Glomerular visceral epithelial cell (primary cell): ENCODE results near the gene CAPN9.
"Not testable (repeated sequence)": the region's sequence is repeated elsewhere in the genome, so short reads cannot be mapped to it uniquely, and the experiment has no call there.

Experiments
- DNase-seq: peaks from one replicate; pipeline ENCODE4 v3.0.0-alpha.2; 2016; ENCODE audit errors: extremely low spot score

The CAPN9 gene

GRCh38 chr1:230746617-230747016 is 571 bp upstream of the CAPN9 start:
- no peak for DNase-seq

DNA sequence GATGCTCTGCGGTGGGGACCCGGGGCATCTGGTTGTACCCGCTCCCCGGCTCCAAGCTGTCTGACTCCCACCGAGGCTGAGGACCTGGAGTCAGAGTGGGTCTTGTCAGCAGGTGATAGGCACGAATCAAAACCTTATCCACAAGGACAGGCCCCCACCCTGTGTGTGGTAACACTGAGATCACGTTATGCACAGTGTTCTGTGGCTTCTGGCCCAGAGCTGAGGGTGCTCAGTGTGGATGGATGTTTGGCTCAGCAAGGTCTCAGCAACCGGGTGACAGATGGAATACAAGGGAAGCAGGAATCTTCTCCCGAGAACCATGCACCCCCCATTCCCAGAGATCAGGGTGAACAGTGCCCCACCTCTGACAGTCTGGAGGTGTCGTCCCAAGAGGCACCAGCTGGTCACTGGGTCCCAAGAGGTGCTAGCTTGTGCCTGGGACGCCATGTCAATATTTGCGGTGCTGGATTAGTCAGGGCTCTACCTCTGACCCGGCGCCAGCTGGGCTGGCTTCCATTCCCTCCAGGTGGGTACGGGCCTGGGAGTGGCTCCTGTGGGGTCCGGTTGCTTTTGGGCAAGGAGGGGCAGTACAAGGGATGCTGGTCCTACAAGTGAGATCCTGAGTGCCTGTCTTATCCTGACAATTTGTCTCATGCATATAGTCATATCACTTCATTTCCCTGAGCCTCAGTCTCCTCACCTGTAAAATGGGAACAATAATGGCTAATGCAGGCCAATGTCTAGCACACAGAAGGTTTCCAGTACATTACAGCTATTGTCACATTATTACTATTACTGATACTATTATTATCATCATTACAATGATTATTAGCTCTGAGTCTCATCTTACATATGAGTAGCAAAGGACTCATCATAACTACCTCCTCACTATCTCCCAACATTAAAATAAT is 957 bp downstream of the CAPN9 start:
- no peak for DNase-seq

- no peak for DNase-seq
These were observed 2.0 kb downstream of the CAPN9 start for GRCh38 chr1:230749150-230749549.

- no peak for DNase-seq
These were observed 2.4 kb downstream of the CAPN9 start for GRCh38 chr1:230749635-230750034.

DNA sequence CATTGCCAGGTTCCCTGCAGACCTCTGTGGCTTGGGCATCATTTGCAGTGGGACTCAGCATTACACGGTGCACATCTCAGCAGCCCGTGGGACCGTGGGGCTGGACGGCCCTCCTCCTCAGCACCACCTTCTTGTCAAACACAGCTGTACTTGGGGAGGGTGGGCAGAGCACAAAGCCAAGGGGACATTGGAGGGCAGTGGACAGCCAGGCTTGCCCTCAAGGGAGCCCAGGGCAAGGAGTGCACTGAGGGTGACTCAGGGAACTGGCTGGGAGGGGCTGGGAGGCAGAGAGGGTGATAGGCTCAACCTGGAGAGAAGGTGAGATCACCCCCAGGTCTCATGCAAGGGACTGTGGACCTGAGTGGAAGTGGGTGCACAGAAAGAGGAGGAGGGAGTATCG is 3.4 kb downstream of the CAPN9 start:
- DNase-seq, result no peak

- no peak for DNase-seq
These were observed 3.9 kb downstream of the CAPN9 start for GRCh38 chr1:230750986-230751625.

GRCh38 chr1:230752407-230752806 is 5.2 kb downstream of the CAPN9 start:
- DNase-seq, result no peak

GRCh38 chr1:230753191-230753585 is 6.0 kb downstream of the CAPN9 start:
- DNase-seq, result no peak

GRCh38 chr1:230753586-230754251 is 6.5 kb downstream of the CAPN9 start:
- DNase-seq, result no peak

DNA sequence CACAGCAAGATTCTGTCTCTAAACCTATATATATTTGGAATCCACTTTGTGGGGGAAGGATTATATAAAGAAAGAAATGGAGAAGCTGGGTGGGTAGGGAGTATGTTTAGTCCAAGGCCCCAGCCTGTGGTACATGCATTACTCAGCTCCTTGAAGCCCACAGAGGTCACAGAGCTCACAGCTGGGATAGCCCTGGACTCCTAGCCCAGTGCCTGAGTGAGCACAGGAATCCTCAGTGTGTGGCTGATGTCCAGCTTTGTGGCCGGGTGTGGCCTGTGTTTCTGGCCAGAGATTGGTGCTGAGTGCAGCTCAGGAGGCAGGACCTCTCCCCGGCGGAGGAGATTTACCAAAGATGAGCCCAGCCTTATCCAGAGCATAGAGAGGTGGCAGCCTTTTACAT is 7.6 kb downstream of the CAPN9 start:
- DNase-seq, result peak; percentile 80

DNA sequence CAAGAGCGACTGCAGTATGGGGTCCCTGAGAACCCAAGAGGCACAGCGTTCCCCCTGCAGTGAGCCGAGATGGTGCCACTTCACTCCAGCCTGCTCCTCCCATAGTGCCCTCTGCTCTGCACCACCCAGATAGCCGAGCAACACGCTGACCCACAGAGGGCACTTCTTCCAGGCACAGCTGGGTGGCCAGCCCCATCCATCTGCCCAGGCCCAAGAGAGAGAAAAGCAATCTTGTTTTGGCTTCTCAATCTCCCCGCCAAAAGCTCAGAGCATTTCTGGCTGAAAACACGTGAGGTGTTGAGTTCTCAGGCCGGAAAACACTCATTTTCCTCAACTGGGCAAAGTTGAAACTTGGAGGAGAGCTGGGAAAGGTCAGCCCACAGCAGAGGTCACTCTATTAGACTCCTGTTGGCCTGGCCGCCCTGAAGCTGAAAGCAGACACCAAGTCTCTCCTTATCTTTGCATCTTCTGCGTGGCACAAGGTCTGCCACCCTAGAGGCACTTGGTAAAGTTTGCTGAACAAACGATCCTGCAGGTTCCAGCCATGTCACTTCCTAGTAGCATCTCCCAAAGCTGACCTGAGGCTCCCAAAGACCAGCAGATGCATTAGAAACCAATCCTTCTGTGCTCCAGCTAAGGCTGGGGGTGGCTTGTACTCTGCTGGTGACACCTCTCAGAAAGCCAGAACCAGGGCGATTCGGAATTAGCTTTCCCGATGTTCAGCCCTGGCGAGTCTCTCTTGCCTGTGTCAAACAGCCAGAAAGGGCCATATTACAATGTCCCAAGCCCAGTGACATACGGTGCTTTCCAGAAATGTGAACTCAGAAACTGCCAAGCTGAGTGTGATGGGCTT is 10.9 kb downstream of the CAPN9 start:
- no peak for DNase-seq

GRCh38 chr1:230758709-230759368 is 11.7 kb downstream of the CAPN9 start:
- DNase-seq, result no peak

GRCh38 chr1:230759369-230760065 is 12.3 kb downstream of the CAPN9 start:
- no peak for DNase-seq

DNA sequence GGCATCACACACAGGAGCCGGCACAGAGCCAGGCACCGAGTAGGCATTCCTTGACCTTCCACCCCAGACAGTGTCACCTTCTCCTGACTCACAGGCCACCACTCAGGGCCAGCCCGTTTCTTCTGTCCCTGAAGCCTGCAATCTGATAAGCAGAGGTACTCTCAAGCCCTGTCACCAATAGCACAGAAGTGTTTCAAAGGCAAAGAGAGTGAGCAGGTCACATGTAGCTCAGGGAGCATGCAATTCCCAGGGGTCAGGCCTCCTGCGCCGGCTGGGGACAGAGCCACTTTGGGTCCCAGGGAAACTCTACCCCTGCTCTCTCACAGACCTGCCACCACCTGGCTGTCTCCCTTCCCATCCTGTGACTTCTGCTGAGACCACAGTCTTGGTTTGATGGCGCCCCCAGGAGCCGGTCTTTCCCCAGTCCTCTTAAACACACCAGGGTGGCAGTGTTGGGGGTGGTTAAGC is 13.2 kb downstream of the CAPN9 start:
- DNase-seq, result no peak

DNA sequence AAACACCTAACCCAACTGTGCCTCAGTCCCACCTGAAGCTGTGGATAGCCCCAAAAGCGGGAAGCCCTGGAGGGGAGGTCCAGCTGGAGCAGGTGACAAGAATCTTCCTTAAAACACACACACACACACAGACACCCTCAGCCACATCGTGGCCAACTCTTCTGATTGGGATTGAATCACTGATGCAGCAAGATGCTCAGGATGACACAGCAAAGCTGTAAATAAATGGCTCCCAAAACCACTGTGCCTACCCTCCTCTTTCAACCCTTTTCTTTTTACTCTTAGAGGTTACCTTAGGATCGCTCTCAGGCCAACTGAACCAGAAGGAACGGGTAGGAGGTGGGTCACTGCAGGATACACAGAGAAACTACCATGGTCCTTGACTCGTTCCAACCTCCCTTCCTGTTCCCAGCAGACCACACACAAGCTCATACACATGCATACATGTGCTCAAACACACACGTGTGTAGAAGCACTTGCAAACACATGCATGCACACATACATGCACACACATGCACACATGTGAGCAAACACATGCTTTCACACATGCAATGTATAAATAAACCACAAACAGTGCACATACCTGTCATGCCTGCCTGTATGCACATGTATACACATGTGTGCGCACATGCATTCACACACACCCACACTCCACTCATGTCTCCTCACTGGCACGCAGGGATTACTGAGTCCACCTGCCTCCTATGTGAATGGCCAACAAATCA is 14.4 kb downstream of the CAPN9 start:
- DNase-seq, result no peak

GRCh38 chr1:230763927-230764591 is 16.9 kb downstream of the CAPN9 start:
- no peak for DNase-seq

- DNase-seq, result no peak
These were observed 19.1 kb downstream of the CAPN9 start for GRCh38 chr1:230766318-230766717.

GRCh38 chr1:230767859-230768612 is 20.8 kb downstream of the CAPN9 start:
- not testable (repeated sequence) for DNase-seq
